ENCODE data around the gene PACS2. TPM values are rescaled to one million over a fixed set of nuclear protein-coding genes. Genes with fewer than 3 reads are reported as not detected.

PACS2 gene
- total RNA-seq, 2 donors from 2014 or later: 117 to 121 TPM

- no peak for TF ChIP-seq CTCF (conservative IDR thresholded peaks at IDR 0.05)
- no peak for DNase-seq
- H3K27me3 Mint-ChIP-seq (ENCODE audit: insufficient read depth): no peaks in the 10 kb centered on the region
- Histone ChIP-seq H3K27me3 (ENCODE audit: control insufficient read depth, insufficient read depth, low read length, poor library complexity, severe bottlenecking) (no peaks in the 10 kb centered on the region), H3K4me3 (ENCODE audit: low read length) (no peak overlapping the region), H3K27ac (ENCODE audit: low read depth, low read length) (no peak overlapping the region), H3K9ac (ENCODE audit: extremely low read depth, low read length, poor library complexity, severe bottlenecking) (no peak overlapping the region), H3K4me1 (ENCODE audit: control insufficient read depth, insufficient read depth, low read length) (no peaks in the 10 kb centered on the region), H3K9me3 (ENCODE audit: control insufficient read depth, low read length) (peaks cover 21% of the 10 kb centered on the region), H3K36me3 (ENCODE audit: control insufficient read depth, insufficient read depth, low read length) (no peaks in the 10 kb centered on the region)
- WGBS, 2 experiments (ENCODE audit: insufficient coverage in 1 of 2, insufficient read length in 1 of 2): 92 to 94% methylated on average over 4 to 8 of the region's 13 CpGs
- H3K4me1 Mint-ChIP-seq: peaks cover 6% of the 10 kb centered on the region
- peaks cover 19% of the 10 kb centered on the region for H3K9me3 Mint-ChIP-seq
- H3K4me3 Mint-ChIP-seq: no peak overlapping the region
- peaks cover 13% of the 10 kb centered on the region for H3K36me3 Mint-ChIP-seq (ENCODE audit: low read depth)
- no peak overlapping the region for H3K27ac Mint-ChIP-seq
Observed at GRCh38 chr14:105346200-105346533, 31.6 kb downstream of the PACS2 start.

GRCh38 chr14:105346876-105347586 is 32.5 kb downstream of the PACS2 start:
- peaks cover 13% of the 10 kb centered on the region for H3K36me3 Mint-ChIP-seq (ENCODE audit: low read depth)
- H3K4me3 Mint-ChIP-seq: no peak overlapping the region
- peaks cover 7% of the 10 kb centered on the region for H3K4me1 Mint-ChIP-seq
- H3K36me3 ChIP-seq (ENCODE audit: control insufficient read depth, insufficient read depth, low read length): no peaks in the 10 kb centered on the region
- peaks cover 21% of the 10 kb centered on the region for H3K9me3 ChIP-seq (ENCODE audit: control insufficient read depth, low read length)
- H3K27ac Mint-ChIP-seq: no peak overlapping the region
- H3K27me3 ChIP-seq (ENCODE audit: control insufficient read depth, insufficient read depth, low read length, poor library complexity, severe bottlenecking): no peaks in the 10 kb centered on the region
- 96 to 100% methylated on average over 3 to 14 of the region's 18 CpGs for WGBS, 2 experiments (ENCODE audit: insufficient coverage in 1 of 2, insufficient read length in 1 of 2)
- no peak overlapping the region for H3K9ac ChIP-seq (ENCODE audit: extremely low read depth, low read length, poor library complexity, severe bottlenecking)
- DNase-seq: no peak
- H3K9me3 Mint-ChIP-seq: peaks cover 19% of the 10 kb centered on the region
- H3K27me3 Mint-ChIP-seq (ENCODE audit: insufficient read depth): no peaks in the 10 kb centered on the region
- no peaks in the 10 kb centered on the region for H3K4me1 ChIP-seq (ENCODE audit: control insufficient read depth, insufficient read depth, low read length)
- TF ChIP-seq CTCF (conservative IDR thresholded peaks at IDR 0.05): no peak
- no peak overlapping the region for H3K27ac ChIP-seq (ENCODE audit: low read depth, low read length)
- no peak overlapping the region for H3K4me3 ChIP-seq (ENCODE audit: low read length)

GRCh38 chr14:105347587-105347968 is 33.0 kb downstream of the PACS2 start:
- Mint-ChIP-seq H3K9me3 (peaks cover 19% of the 10 kb centered on the region), H3K27me3 (ENCODE audit: insufficient read depth) (no peaks in the 10 kb centered on the region), H3K36me3 (ENCODE audit: low read depth) (peaks cover 13% of the 10 kb centered on the region), H3K27ac (no peak overlapping the region), H3K4me1 (peaks cover 8% of the 10 kb centered on the region), H3K4me3 (no peak overlapping the region)
- no peaks in the 10 kb centered on the region for H3K27me3 ChIP-seq (ENCODE audit: control insufficient read depth, insufficient read depth, low read length, poor library complexity, severe bottlenecking)
- H3K9ac ChIP-seq (ENCODE audit: extremely low read depth, low read length, poor library complexity, severe bottlenecking): no peak overlapping the region
- peaks cover 21% of the 10 kb centered on the region for H3K9me3 ChIP-seq (ENCODE audit: control insufficient read depth, low read length)
- DNase-seq: no peak
- TF ChIP-seq CTCF (conservative IDR thresholded peaks at IDR 0.05): no peak
- H3K4me1 ChIP-seq (ENCODE audit: control insufficient read depth, insufficient read depth, low read length): no peaks in the 10 kb centered on the region
- H3K27ac ChIP-seq (ENCODE audit: low read depth, low read length): no peak overlapping the region
- no peaks in the 10 kb centered on the region for H3K36me3 ChIP-seq (ENCODE audit: control insufficient read depth, insufficient read depth, low read length)
- no peak overlapping the region for H3K4me3 ChIP-seq (ENCODE audit: low read length)
- 90 to 98% methylated on average over 2 to 8 of the region's 8 CpGs for WGBS, 2 experiments (ENCODE audit: insufficient coverage in 1 of 2, insufficient read length in 1 of 2)
